Activated naive CD8-positive, alpha-beta T cell treated with anti-CD3 and anti-CD28 coated beads, Interleukin-2, amount 50 U/mL, for 16 hours (primary cell): Measurements from ENCODE around the gene TMEM196.
"Not testable (repeated sequence)": the region's sequence is repeated elsewhere in the genome, so short reads cannot be mapped to it uniquely, and the experiment has no call there.

Experiments used
- DNase-seq: peaks from one replicate; pipeline ENCODE4 v3.0.0-alpha.2; 2020; ENCODE audit warnings: low read depth, low spot score

TMEM196 gene

GRCh38 chr7:19707240-19707639 is 66.2 kb downstream of the TMEM196 start:
- no peak for DNase-seq

DNA sequence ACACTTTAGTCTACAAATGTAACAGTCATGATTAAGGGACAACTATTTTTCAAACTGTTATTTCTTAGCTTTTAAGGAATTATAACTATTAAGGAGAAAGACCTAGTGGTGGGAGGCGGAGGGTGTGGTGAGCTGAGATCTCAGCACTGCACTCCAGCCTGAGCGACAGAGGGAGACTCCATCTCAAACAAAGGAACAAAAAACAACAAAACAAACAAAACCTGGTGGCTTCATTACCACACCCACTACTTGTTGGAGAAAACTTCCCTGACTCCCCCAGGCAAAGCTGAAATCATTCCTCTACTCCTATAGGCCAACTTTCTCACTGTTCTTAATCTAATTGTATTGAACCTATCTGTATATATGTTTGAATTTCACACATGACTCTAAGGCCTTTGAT is 67.8 kb downstream of the TMEM196 start:
- no peak for DNase-seq

DNA sequence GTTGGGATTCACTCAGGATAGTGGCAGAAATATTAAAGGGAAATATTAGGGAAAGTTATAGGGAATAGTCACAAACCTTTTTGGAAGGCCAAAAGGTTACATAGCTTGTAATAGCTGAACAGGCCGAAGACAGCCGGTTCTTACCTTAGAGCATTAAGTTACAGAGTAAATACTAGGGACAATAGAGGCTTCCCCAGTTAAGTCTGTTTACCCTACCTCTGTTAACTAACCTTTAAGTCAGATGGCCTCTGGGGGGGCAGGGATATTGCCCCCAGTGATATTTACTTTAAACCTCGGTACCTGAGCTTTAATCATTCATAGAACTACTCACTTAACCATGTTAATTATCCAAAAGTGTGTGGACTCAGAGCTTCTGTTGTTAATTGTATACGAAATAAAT is 71.9 kb downstream of the TMEM196 start:
- DNase-seq, result no peak

DNA sequence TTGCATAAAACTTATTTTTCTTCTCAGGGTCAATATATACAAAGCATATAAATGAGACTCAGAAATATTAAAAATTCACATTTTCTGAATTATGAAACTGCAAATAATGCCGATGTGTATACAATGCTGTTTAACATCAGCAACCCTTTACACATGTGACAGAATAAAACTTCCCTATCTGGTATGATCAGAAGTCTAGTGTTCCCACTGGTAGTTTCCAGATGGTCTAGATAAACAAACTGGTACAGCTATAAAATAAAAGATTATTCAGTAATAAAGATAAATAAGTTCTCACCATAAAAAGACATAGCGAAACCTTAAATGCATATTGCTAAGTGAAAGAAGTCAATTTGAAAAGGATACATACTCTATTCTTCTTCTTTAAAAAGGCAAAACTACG is 72.5 kb downstream of the TMEM196 start:
- no peak for DNase-seq

DNA sequence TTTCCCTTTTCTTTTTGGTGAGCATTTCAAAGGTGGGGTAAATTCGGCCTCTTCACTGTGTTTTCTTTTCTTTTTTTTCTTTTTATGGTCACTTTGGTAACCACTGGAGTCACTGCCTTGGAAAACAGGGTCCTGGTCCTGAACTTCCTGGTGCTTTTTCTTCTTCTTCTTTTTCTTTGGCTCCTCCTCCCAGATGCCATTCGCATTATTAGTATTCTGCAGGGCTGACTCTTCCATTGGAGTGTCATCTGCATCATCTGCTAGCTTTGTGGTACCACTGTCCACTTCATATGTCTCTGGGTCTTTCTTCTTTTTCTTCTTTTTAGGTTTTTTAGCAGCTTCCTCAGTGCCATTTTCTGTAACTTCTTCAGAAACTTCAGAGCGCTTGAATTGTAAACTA is 75.1 kb downstream of the TMEM196 start:
- DNase-seq, result no peak

- no peak for DNase-seq
These were observed 76.5 kb downstream of the TMEM196 start for GRCh38 chr7:19696926-19697325.

- no peak for DNase-seq
These were observed 81.1 kb downstream of the TMEM196 start for GRCh38 chr7:19692111-19692828.

DNA sequence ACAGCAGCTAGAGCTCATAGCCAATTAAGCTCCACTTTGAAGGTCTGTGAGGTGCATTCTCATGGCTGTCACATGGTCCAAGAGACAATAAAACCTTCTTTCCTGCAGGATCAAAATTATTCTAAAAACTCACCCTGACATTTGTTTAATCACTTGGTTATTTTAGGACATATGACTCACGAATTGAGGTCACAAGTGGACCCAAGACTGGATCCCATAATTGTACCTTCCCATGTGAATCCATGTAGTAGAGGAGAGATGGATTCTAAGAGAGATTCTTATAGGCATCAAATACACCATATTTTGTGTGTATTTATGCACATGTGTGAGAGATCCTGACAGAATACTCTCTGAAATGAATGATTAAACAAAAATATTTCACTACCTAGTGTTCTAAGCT is 82.7 kb downstream of the TMEM196 start:
- DNase-seq, result no peak

DNA sequence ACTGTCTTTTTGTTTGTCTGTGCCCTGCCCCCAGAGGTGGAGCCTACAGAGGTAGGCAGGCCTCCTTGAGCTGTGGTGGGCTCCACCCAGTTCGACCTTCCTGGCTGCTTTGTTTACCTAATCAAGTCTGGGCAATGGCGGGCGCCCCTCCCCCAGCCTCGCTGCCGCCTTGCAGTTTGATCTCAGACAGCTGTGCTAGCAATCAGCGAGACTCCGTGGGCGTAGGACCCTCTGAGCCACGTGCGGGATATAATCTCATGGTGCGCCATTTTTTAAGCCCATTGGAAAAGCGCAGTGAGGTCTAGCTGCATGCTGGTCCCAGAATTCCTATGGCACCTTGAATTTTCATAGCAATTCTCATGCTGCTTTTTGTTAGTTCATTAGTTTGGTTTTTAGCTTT is 84.3 kb downstream of the TMEM196 start:
- not testable (repeated sequence) for DNase-seq

DNA sequence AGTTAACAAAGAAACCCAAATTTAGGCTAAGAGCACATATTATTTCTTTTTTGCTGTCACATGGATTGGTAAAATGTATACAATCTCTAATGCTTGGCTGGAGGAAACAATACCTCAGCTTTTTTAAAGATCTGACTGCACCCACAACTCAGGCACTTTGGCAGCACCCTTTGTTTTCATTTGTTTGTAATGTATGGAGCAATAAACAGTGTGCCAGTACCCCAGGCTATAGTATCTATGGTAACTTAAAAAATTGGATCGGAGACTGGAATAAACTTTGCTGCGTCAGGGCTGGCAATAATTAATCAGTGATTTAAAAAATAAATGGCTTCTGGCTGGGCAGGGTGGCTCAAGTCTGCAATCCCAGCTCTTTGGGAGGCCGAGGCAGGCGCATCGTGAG is 91.8 kb downstream of the TMEM196 start:
- no peak for DNase-seq

DNA sequence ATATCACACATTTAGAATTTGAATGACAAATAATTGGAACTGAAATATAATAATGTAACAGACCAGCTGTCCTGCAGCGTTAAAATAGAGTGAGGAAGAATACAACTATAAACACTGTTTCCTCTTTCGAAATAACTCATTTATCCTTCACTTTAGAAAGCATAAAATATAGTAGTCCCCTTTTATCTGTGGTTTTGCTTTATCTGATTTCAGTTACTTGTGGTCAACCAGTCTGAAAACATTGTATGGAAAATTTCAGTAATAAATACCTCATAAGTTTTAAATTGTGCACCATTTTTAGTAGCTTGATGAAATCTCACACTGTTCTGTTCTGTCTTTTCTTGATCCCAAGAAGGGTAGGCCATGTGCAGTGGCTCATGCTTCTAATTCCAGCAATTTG is 96.2 kb downstream of the TMEM196 start:
- DNase-seq, result no peak

DNA sequence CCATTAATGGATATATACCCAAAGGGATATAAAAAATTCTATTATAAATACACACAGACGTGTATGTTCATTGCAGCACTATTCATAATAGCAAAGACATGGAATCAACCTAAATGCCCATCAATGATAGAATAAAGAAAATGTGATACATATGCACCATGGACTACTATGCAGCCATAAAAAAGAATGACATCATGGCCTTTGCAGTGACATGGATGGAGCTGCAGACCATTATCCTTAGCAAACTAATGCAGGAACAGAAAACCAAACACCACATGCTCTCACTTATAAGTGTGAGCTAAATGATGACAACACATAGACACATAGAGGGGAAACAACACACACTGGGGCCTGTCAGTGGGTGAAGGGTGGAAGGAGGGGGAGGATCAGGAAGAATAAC is 97.6 kb downstream of the TMEM196 start:
- no peak for DNase-seq

GRCh38 chr7:19674266-19674960 is 99.0 kb downstream of the TMEM196 start:
- DNase-seq, result no peak

DNA sequence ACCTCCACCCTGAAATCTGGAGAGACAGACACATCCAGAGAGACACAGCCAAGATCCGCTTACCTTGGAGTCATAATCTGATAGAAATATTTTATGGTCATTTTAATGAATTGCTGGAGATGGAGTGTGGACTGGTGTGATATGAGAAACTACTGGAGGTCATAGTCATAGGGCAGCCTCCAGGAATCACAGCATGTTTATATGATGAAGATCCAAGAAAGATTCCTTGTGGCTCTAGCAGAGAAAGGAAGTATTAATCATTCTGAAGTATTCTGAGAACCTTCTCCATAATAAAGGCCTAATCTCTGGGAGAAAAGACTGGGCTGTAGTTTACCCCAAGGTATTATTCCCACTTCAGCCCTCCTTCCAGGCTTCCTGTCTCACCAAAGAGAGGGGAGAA is 102.6 kb downstream of the TMEM196 start:
- no peak for DNase-seq
